H1 (cell line): ENCODE measurements around the gene TP73. TPM values are rescaled to one million over a fixed set of nuclear protein-coding genes. Genes with fewer than 3 reads are reported as not detected.
A peak's percentile ranks its signal among the peaks of the same experiment; 100 is the strongest.

Source experiments
- CTCF ChIA-PET: fragments of 300-600 bp; sonication (Branson Sonifier 250); formaldehyde crosslinking; loops from one replicate; lab custom pipeline; 2021; ENCODE audit not compliant: partially characterized antibody; lab: Charles Lee
- POLR2A ChIA-PET: fragments of 300-600 bp; sonication (Branson Sonifier 250); formaldehyde crosslinking; loops from one replicate; lab custom pipeline; 2021; ENCODE audit warnings: inconsistent platforms; ENCODE audit not compliant: partially characterized antibody; lab: Charles Lee
- DNase-seq, 2 experiments: peaks; one replicate each; pipeline versions ENCODE4 v3.0.0 to v3.0.0-alpha.2; 2010 to 2022; ENCODE audit warnings: low spot score in 2 of 2, low read depth in 1 of 2, mixed read lengths in 1 of 2
- FAIRE-seq: peaks from 2 replicates; lab custom pipeline; 2011; peaks lifted over from hg19 to GRCh38; lab: Jason Lieb, UNC
- H2AFZ ChIP-seq: 2 replicates; pipeline ENCODE4 v1.8.1; 2012; ENCODE audit warnings: low read length, inconsistent platforms
- H2AK5ac ChIP-seq: 2 replicates; pipeline ENCODE4 v1.6.1; 2013; ENCODE audit warnings: low read depth, low read length
- H2BK120ac ChIP-seq: replicated peaks from 2 replicates; pipeline ENCODE3; 2013; ENCODE audit warnings: low read depth, low read length, inconsistent platforms
- H2BK12ac ChIP-seq: 2 replicates; pipeline ENCODE4 v1.6.1; 2013; ENCODE audit warnings: low read depth, low read length
- H2BK15ac ChIP-seq: 2 replicates; pipeline ENCODE4 v1.6.1; 2013; ENCODE audit warnings: low read length
- H2BK20ac ChIP-seq: 2 replicates; pipeline ENCODE4 v1.6.1; 2013; ENCODE audit warnings: low read length
- H2BK5ac ChIP-seq: 2 replicates; pipeline ENCODE4 v1.6.1; 2013; ENCODE audit warnings: low read depth, low read length
- H3K14ac ChIP-seq: 2 replicates; pipeline ENCODE4 v1.6.1; 2013; ENCODE audit warnings: inconsistent platforms; ENCODE audit not compliant: insufficient read length
- H3K18ac ChIP-seq: 2 replicates; pipeline ENCODE4 v1.6.1; 2013; ENCODE audit warnings: low read length; ENCODE audit errors: extremely low read depth
- H3K23ac ChIP-seq: 2 replicates; pipeline ENCODE4 v1.6.1; 2013; ENCODE audit warnings: inconsistent platforms; ENCODE audit not compliant: insufficient read length
- H3K23me2 ChIP-seq: 2 replicates; pipeline ENCODE4 v1.6.1; 2013; ENCODE audit warnings: low read depth, low read length
- H3K27ac ChIP-seq: 2 replicates; pipeline ENCODE4 v1.6.1; 2011; ENCODE audit warnings: low read depth, low read length, inconsistent platforms
- H3K27me3 ChIP-seq, 4 experiments: replicated peaks in 1 of 4; 1 replicate in 1 of 4; 2 replicates in 3 of 4; pipeline versions ENCODE4 v1.6.1 to v1.8.1; 2011 to 2013; ENCODE audit warnings: low read length in 3 of 4, mild to moderate bottlenecking in 3 of 4, inconsistent platforms in 2 of 4, mixed read lengths in 2 of 4, moderate library complexity in 1 of 4; ENCODE audit not compliant: control insufficient read depth in 3 of 4, insufficient read depth in 3 of 4; ENCODE audit errors: extremely low read depth in 1 of 4
- H3K36me3 ChIP-seq, 4 experiments: 2 replicates each; pipeline versions ENCODE4 v1.6.1 to v1.8.1; 2011 to 2013; ENCODE audit warnings: mild to moderate bottlenecking in 4 of 4, low read length in 3 of 4, moderate library complexity in 2 of 4, control low read depth in 1 of 4, inconsistent platforms in 1 of 4; ENCODE audit not compliant: insufficient read depth in 4 of 4, control insufficient read depth in 2 of 4
- H3K4ac ChIP-seq: replicated peaks from 2 replicates; pipeline ENCODE3; 2013; ENCODE audit warnings: low read length, low read depth, mixed read lengths, inconsistent platforms; ENCODE audit not compliant: insufficient read length
- H3K4me1 ChIP-seq, 4 experiments: replicated peaks in 1 of 4; 1 replicate in 1 of 4; 2 replicates in 3 of 4; pipeline versions ENCODE4 v1.6.1 to v1.8.1; 2011 to 2013; ENCODE audit warnings: low read length in 3 of 4, inconsistent platforms in 2 of 4, mixed read lengths in 1 of 4; ENCODE audit not compliant: insufficient read depth in 4 of 4, control insufficient read depth in 3 of 4
- H3K4me2 ChIP-seq, 2 experiments: 2 replicates each; pipeline versions ENCODE4 v1.6.1 to v1.8.1; 2011 to 2013; ENCODE audit warnings: low read depth in 2 of 2, low read length in 2 of 2, control low read depth in 1 of 2, inconsistent platforms in 1 of 2, mild to moderate bottlenecking in 1 of 2; ENCODE audit not compliant: insufficient read depth in 1 of 2
- H3K4me3 ChIP-seq, 4 experiments: fragments of 200-600, 300-600 bp in 1 of 4; sonication (generic), shearing (Covaris generic), sonication (Bioruptor Twin) in 1 of 4; 2 replicates each; pipeline versions ENCODE4 v1.5.1 to v1.8.1; 2011 to 2016; ENCODE audit warnings: low read length in 4 of 4, low read depth in 3 of 4, control low read depth in 2 of 4, inconsistent platforms in 2 of 4, mild to moderate bottlenecking in 2 of 4, mixed read lengths in 1 of 4, moderate library complexity in 1 of 4; ENCODE audit not compliant: insufficient read depth in 2 of 4; ENCODE audit errors: extremely low read depth in 1 of 4
- H3K56ac ChIP-seq: replicated peaks from 2 replicates; pipeline ENCODE3; 2013; ENCODE audit warnings: low read depth, mild to moderate bottlenecking, mixed read lengths, low read length, inconsistent platforms; ENCODE audit not compliant: insufficient read length
- H3K79me1 ChIP-seq: 2 replicates; pipeline ENCODE4 v1.6.1; 2013; ENCODE audit warnings: low read depth, low read length, control low read depth
- H3K79me2 ChIP-seq, 2 experiments: 2 replicates each; pipeline versions ENCODE4 v1.6.1 to v1.8.1; 2012 to 2013; ENCODE audit warnings: low read length in 2 of 2, mild to moderate bottlenecking in 2 of 2, inconsistent platforms in 1 of 2; ENCODE audit not compliant: insufficient read depth in 2 of 2, control insufficient read depth in 1 of 2
- H3K9ac ChIP-seq, 4 experiments: replicated peaks in 1 of 4; 1 replicate in 1 of 4; 2 replicates in 3 of 4; pipeline versions ENCODE4 v1.6.1 to v1.8.1; 2011 to 2013; ENCODE audit warnings: low read depth in 3 of 4, low read length in 3 of 4, control low read depth in 2 of 4, mild to moderate bottlenecking in 2 of 4, moderate library complexity in 2 of 4, inconsistent platforms in 1 of 4; ENCODE audit errors: extremely low read depth in 1 of 4
- H3K9me3 ChIP-seq, 2 experiments: 2 replicates each; pipeline versions ENCODE4 v1.6.1 to v1.8.1; 2012 to 2013; ENCODE audit warnings: mild to moderate bottlenecking in 2 of 2, moderate library complexity in 2 of 2, control low read depth in 1 of 2, inconsistent platforms in 1 of 2, low read depth in 1 of 2, low read length in 1 of 2, mixed read lengths in 1 of 2; ENCODE audit not compliant: insufficient read depth in 2 of 2
- H4K20me1 ChIP-seq, 2 experiments: replicated peaks in 1 of 2; 2 replicates each; pipeline versions ENCODE3 to v1.8.1; 2011 to 2013; ENCODE audit warnings: inconsistent platforms in 2 of 2, low read length in 2 of 2, mild to moderate bottlenecking in 1 of 2; ENCODE audit not compliant: insufficient read depth in 2 of 2, control insufficient read depth in 1 of 2
- H4K5ac ChIP-seq: 2 replicates; pipeline ENCODE4 v1.6.1; 2013; ENCODE audit warnings: low read length, low read depth, mixed read lengths, inconsistent platforms; ENCODE audit not compliant: insufficient read length
- H4K8ac ChIP-seq: 2 replicates; pipeline ENCODE4 v1.8.0; 2013; ENCODE audit warnings: mild to moderate bottlenecking, moderate library complexity, low read length, inconsistent platforms; ENCODE audit not compliant: insufficient read depth; ENCODE audit errors: extremely low read depth
- H4K91ac ChIP-seq: replicated peaks from 2 replicates; pipeline ENCODE3; 2013; ENCODE audit warnings: low read length, mixed read lengths, inconsistent platforms; ENCODE audit not compliant: insufficient read length
- ASH2L ChIP-seq: fragments of 200-600, 300-600 bp; sonication (generic); IDR thresholded peaks from one replicate; pipeline ENCODE4 v1.7.1; 2017; ENCODE audit warnings: low read length
- CHD2 ChIP-seq: IDR thresholded peaks from 2 replicates; pipeline ENCODE4 v1.6.1; 2012; ENCODE audit warnings: low read length, improper control_type of control experiment
- EZH2 ChIP-seq: fragments of 200-600 bp; sonication (generic); IDR thresholded peaks from 2 replicates; pipeline ENCODE4 v1.7.1; 2012; ENCODE audit warnings: low read depth, mild to moderate bottlenecking, moderate library complexity, low read length, inconsistent platforms; ENCODE audit not compliant: severe bottlenecking
- JUN ChIP-seq: IDR thresholded peaks from 2 replicates; pipeline ENCODE4 v1.6.1; 2011; ENCODE audit warnings: low read depth, mild to moderate bottlenecking, improper control_type of control experiment, low read length
- KDM4A ChIP-seq: IDR thresholded peaks from one replicate; pipeline ENCODE4 v1.7.1; 2012; ENCODE audit warnings: low read depth, mild to moderate bottlenecking, moderate library complexity, low read length, inconsistent platforms; ENCODE audit not compliant: severe bottlenecking
- SUZ12 ChIP-seq: fragments of 200-600 bp; sonication (generic); IDR thresholded peaks from 2 replicates; pipeline ENCODE4 v1.6.1; 2012; ENCODE audit warnings: mild to moderate bottlenecking, inconsistent platforms, low read length, moderate library complexity, mixed read lengths
- TAF1 ChIP-seq: IDR thresholded peaks from 2 replicates; pipeline ENCODE4 v1.6.1; 2011; ENCODE audit warnings: mild to moderate bottlenecking, low read depth, low read length
- ZNF274 ChIP-seq: IDR thresholded peaks from 2 replicates; pipeline ENCODE4 v1.7.0; 2012; ENCODE audit warnings: low read length, borderline replicate concordance; ENCODE audit errors: extremely low read depth
- WGBS, 2 experiments: shearing (Covaris generic) in 1 of 2; methylation state at CpG; one replicate each; pipeline versions ENCODE4 v1.1.6 to v1.1.7; 2013 to 2015; ENCODE audit warnings: low lambda C conversion rate in 2 of 2, mixed read lengths in 2 of 2, inconsistent platforms in 1 of 2, low coverage in 1 of 2, missing lambda C conversion rate in 1 of 2; ENCODE audit not compliant: insufficient replicate concordance in 2 of 2, insufficient coverage in 1 of 2, insufficient read length in 1 of 2; ENCODE audit errors: extremely low coverage in 1 of 2, missing lambda C conversion rate in 1 of 2; 5-methylcytosine and 5-hydroxymethylcytosine counted together
- polyA plus RNA-seq, 7 experiments: library from polyadenylated mRNA; depleted of rRNA in 3 of 7; stranded (reverse) in 5 of 7; unstranded in 2 of 7; fragments of >200 nt in 5 of 7; fragments of 200-250 nt in 2 of 7; gene quantifications; 1 replicate in 5 of 7; 2 replicates in 1 of 7; 4 replicates in 1 of 7; pipeline versions ENCODE4 v1.2.1 to v1.2.3, GENCODE V29; 2011 to 2013; ENCODE audit warnings: missing spikeins in 2 of 7, mixed read lengths in 2 of 7
- total RNA-seq: library from RNA; stranded (reverse); fragmentation: NEBNext Ultra II Directional; extraction: Animal tissue kit (Norgen Biotek cat#: 25700); gene quantifications from 2 replicates; pipeline ENCODE4 v1.2.1, GENCODE V29; 2021
- TF ChIP-seq, protein P1 (sequence below): IDR thresholded peaks from 2 replicates; pipeline ENCODE4 v1.6.1; 2012; ENCODE audit warnings: low read length, inconsistent platforms

The TP73 gene
- total and polyA plus RNA-seq, 2 of the 8 experiments (the other 6 are each of a cell fraction or from before 2014, with no cell fraction given): 2.6 to 3.1 TPM

DNA sequence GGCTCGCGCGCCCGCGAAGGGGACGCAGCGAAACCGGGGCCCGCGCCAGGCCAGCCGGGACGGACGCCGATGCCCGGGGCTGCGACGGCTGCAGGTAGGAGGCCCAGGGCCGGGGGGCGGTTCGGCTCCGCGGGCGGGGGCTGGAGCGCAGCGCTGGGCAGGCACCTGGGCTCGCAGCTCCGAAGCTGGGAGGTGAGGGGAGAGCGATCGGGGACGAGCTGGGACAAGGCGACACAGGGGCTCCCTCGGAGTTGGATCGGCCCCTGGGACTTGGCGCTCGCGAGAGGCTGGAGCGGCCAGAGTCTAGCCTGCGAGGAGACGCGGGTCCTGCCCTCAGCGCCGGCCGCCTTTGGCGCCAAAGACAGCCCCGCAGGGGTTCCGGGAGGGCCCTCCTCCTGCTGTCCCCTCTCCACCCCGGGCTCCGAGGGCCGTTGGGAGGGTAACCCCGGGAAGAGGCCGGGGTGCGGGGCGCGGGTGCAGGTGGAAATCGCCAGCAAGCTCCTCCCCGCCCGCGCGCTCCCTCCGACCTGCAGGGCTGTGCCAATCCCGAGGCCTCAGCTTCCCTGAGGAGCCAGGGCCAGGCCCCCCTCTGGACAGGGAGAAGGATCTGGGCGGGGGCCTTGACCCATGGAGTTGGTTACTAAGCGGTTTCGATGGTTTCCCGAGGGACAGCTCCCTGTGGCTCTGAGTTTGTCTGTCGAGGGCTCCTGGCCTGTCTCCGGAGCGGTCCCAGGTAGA is 401 bp downstream of the TP73 start:
- POLR2A ChIA-PET: interaction anchor here (1.3 to 1.5 kb wide), 2 partner anchors 16 to 265 kb away, joined by 3 read pairs; no protein-coding TSS in a partner anchor
- Histone ChIP-seq H2BK5ac (no peak overlapping the region), H3K4me3 (peak overlapping the region; percentile 51 to 97 (median 58)), H4K20me1 (peaks cover 0 to 4% of the 10 kb centered on the region in 2 experiments), H3K56ac (no peak overlapping the region), H3K27me3 (peaks cover 46 to 71% (median 65%) of the 10 kb centered on the region in 4 experiments), H3K27ac (no peak overlapping the region), H2BK20ac (no peak overlapping the region), H3K79me2 (peaks cover 0 to 9% of the 10 kb centered on the region in 2 experiments; a peak in 1 of 4 replicates), H4K91ac (no peak overlapping the region), H3K36me3 (peaks cover 0 to 9% (median 0%) of the 10 kb centered on the region in 4 experiments; a peak in 1 of 8 replicates), H2BK120ac (no peak overlapping the region), H2AK5ac (no peak overlapping the region), H3K9me3 (no peaks in the 10 kb centered on the region), H4K8ac (0 out of 2 replicates have a peak overlapping the region, but pooled peaks have one; percentile 15), H3K4me1 (peaks cover 0 to 21% (median 4%) of the 10 kb centered on the region in 4 experiments; a peak in 5 of 7 replicates), H4K5ac (no peak overlapping the region), H2BK12ac (peak overlapping the region; percentile 68; the same call in 1 of the 2 replicates), H3K18ac (no peak overlapping the region; the same call in 1 of the 2 replicates), H2BK15ac (no peak overlapping the region), H3K9ac (peak overlapping the region in 1 of 4 experiments; percentile 44; a peak in 1 of 7 replicates), H3K79me1 (peaks cover 3% of the 10 kb centered on the region; the same call in 1 of the 2 replicates), H3K14ac (no peak overlapping the region), H3K23ac (no peak overlapping the region), H2AFZ (no peak overlapping the region; the same call in 1 of the 2 replicates), H3K23me2 (peaks cover 20% of the 10 kb centered on the region; the same call in 1 of the 2 replicates), H3K4me2 (peak overlapping the region; percentile 77 to 81), H3K4ac (no peak overlapping the region)
- 5% methylated on average over 41 of the region's 68 CpGs; no CpG with 5 or more reads in 1 of the 2 experiments for WGBS, 2 experiments
- FAIRE-seq (no peak), DNase-seq (peak in 1 of 2 experiments; percentile 75)
- CTCF ChIA-PET: interaction anchor here (0.9 to 2.5 kb wide), 9 partner anchors 9 to 134 kb away, joined by 3 to 16 read pairs (median 6); no protein-coding TSS in a partner anchor
- TF ChIP-seq JUN (no peak), EZH2 (peak; percentile 79), TAF1 (no peak), ASH2L (no peak), CHD2 (peak; percentile 82), ZNF274 (no peak), KDM4A (peak; percentile 74), SUZ12 (peak; percentile 62)
- TF ChIP-seq, protein P1, sequence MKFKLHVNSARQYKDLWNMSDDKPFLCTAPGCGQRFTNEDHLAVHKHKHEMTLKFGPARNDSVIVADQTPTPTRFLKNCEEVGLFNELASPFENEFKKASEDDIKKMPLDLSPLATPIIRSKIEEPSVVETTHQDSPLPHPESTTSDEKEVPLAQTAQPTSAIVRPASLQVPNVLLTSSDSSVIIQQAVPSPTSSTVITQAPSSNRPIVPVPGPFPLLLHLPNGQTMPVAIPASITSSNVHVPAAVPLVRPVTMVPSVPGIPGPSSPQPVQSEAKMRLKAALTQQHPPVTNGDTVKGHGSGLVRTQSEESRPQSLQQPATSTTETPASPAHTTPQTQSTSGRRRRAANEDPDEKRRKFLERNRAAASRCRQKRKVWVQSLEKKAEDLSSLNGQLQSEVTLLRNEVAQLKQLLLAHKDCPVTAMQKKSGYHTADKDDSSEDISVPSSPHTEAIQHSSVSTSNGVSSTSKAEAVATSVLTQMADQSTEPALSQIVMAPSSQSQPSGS: no peak
